HEK293 (cell line): Measurements from ENCODE around the gene CYP4V2.

Experiments used
- CTCF ChIP-seq: fragments of 450-650 bp; formaldehyde crosslinking; IDR thresholded peaks from 2 replicates; pipeline ENCODE4 v1.5.1; 2016; ENCODE audit warnings: missing biosample characterization, missing genetic modification characterization
- GLIS2 ChIP-seq: fragments of 450-650 bp; formaldehyde crosslinking; IDR thresholded peaks from 2 replicates; pipeline ENCODE4 v1.5.1; 2016; ENCODE audit warnings: missing biosample characterization, missing genetic modification characterization
- PRDM1 ChIP-seq: fragments of 450-650 bp; formaldehyde crosslinking; IDR thresholded peaks from 2 replicates; pipeline ENCODE4; 2016; ENCODE audit warnings: missing biosample characterization, missing genetic modification characterization
- PRDM6 ChIP-seq: fragments of 450-650 bp; formaldehyde crosslinking; IDR thresholded peaks from 2 replicates; pipeline ENCODE4 v1.5.1; 2017; ENCODE audit warnings: missing biosample characterization, missing genetic modification characterization
- REST ChIP-seq: fragments of 450-650 bp; formaldehyde crosslinking; IDR thresholded peaks from 2 replicates; pipeline ENCODE4 v1.5.1; 2016; ENCODE audit warnings: missing biosample characterization, missing genetic modification characterization
- ZFP41 ChIP-seq: fragments of 450-650 bp; formaldehyde crosslinking; IDR thresholded peaks from 2 replicates; pipeline ENCODE4 v1.5.1; 2016; ENCODE audit warnings: missing biosample characterization, missing genetic modification characterization, borderline replicate concordance
- ZNF114 ChIP-seq: fragments of 450-650 bp; formaldehyde crosslinking; IDR thresholded peaks from 2 replicates; pipeline ENCODE4 v1.5.0; 2017; ENCODE audit warnings: missing biosample characterization, missing genetic modification characterization
- ZNF221 ChIP-seq: fragments of 450-650 bp; formaldehyde crosslinking; IDR thresholded peaks from 2 replicates; pipeline ENCODE4 v1.5.1; 2017; ENCODE audit warnings: missing biosample characterization, missing genetic modification characterization, borderline replicate concordance
- ZNF26 ChIP-seq: fragments of 450-650 bp; formaldehyde crosslinking; IDR thresholded peaks from 2 replicates; pipeline ENCODE4 v1.5.1; 2016; ENCODE audit warnings: missing biosample characterization, missing genetic modification characterization
- ZNF274 ChIP-seq, 2 experiments: fragments of 200-500 bp in 1 of 2; fragments of 450-650 bp in 1 of 2; sonication (Bioruptor generic) in 1 of 2; formaldehyde crosslinking in 1 of 2; IDR thresholded peaks; 2 replicates each; pipeline versions ENCODE4 v1.5.1 to v1.6.1; 2014 to 2016; ENCODE audit warnings: borderline replicate concordance in 1 of 2, inconsistent platforms in 1 of 2, low read length in 1 of 2, missing biosample characterization in 1 of 2, missing genetic modification characterization in 1 of 2
- ZNF391 ChIP-seq: fragments of 450-650 bp; formaldehyde crosslinking; IDR thresholded peaks from 2 replicates; pipeline ENCODE4 v1.5.1; 2016; ENCODE audit warnings: low read depth, missing biosample characterization, missing genetic modification characterization, borderline replicate concordance
- ZNF398 ChIP-seq: fragments of 450-650 bp; formaldehyde crosslinking; IDR thresholded peaks from 2 replicates; pipeline ENCODE4 v1.5.1; 2017; ENCODE audit warnings: missing biosample characterization, missing genetic modification characterization
- ZNF488 ChIP-seq: fragments of 450-650 bp; formaldehyde crosslinking; IDR thresholded peaks from 2 replicates; pipeline ENCODE4 v1.5.1; 2016; ENCODE audit warnings: missing biosample characterization, missing genetic modification characterization
- ZNF514 ChIP-seq: fragments of 450-650 bp; formaldehyde crosslinking; IDR thresholded peaks from 2 replicates; pipeline ENCODE4 v1.5.1; 2016; ENCODE audit warnings: missing biosample characterization, missing genetic modification characterization
- ZNF518A ChIP-seq: fragments of 450-650 bp; formaldehyde crosslinking; conservative IDR thresholded peaks from 2 replicates; pipeline ENCODE4 v1.5.1; 2016; ENCODE audit warnings: low read depth, missing biosample characterization, missing genetic modification characterization
- ZNF529 ChIP-seq: fragments of 450-650 bp; formaldehyde crosslinking; IDR thresholded peaks from 2 replicates; pipeline ENCODE4 v1.5.1; 2017; ENCODE audit warnings: missing genetic modification characterization, missing biosample characterization; ENCODE audit not compliant: insufficient replicate concordance
- ZNF548 ChIP-seq: fragments of 450-650 bp; formaldehyde crosslinking; IDR thresholded peaks from 2 replicates; pipeline ENCODE4 v1.5.1; 2016; ENCODE audit warnings: missing biosample characterization, missing genetic modification characterization
- ZNF624 ChIP-seq: fragments of 450-650 bp; formaldehyde crosslinking; IDR thresholded peaks from 2 replicates; pipeline ENCODE4 v1.5.1; 2017; ENCODE audit warnings: missing biosample characterization, missing genetic modification characterization
- ZNF654 ChIP-seq: fragments of 450-650 bp; formaldehyde crosslinking; IDR thresholded peaks from 2 replicates; pipeline ENCODE4 v1.5.1; 2016; ENCODE audit warnings: low read depth, missing biosample characterization, missing genetic modification characterization
- ZNF664 ChIP-seq: fragments of 450-650 bp; formaldehyde crosslinking; IDR thresholded peaks from 2 replicates; pipeline ENCODE4 v1.5.1; 2016; ENCODE audit warnings: missing biosample characterization, missing genetic modification characterization
- ZNF843 ChIP-seq: fragments of 450-650 bp; formaldehyde crosslinking; IDR thresholded peaks from 2 replicates; pipeline ENCODE4 v1.5.1; 2016; ENCODE audit warnings: missing biosample characterization, missing genetic modification characterization

Gene CYP4V2

GRCh38 chr4:186191200-186192065 is at the start of gene CYP4V2 (continued):
- TF ChIP-seq ZNF274 (IDR thresholded peaks at IDR 0.05; ENCODE audit: low read length) (no peak), ZNF274 (tag by site-specific recombination; IDR thresholded peaks at IDR 0.05; ENCODE audit: borderline replicate concordance) (no peak), ZNF114 (tag by site-specific recombination) (no peak), ZNF843 (tag by site-specific recombination) (0 out of 2 replicates have a peak, but pooled peaks have one; percentile 39), ZNF624 (no peak), ZNF398 (tag by site-specific recombination) (no peak), ZNF529 (tag by site-specific recombination) (no peak), PRDM1 (tag by site-specific recombination) (no peak), ZNF488 (tag by site-specific recombination) (no peak), ZNF548 (tag by site-specific recombination) (no peak), REST (tag by site-specific recombination) (no peak), ZNF514 (tag by site-specific recombination) (no peak), ZNF654 (tag by site-specific recombination) (no peak), ZNF221 (tag by site-specific recombination) (no peak), ZNF664 (tag by site-specific recombination) (no peak), ZNF391 (tag by site-specific recombination) (no peak), GLIS2 (tag by site-specific recombination) (peak; percentile 85), ZFP41 (tag by site-specific recombination) (no peak), ZNF26 (tag by site-specific recombination) (no peak), PRDM6 (tag by site-specific recombination) (no peak), CTCF (tag by site-specific recombination) (no peak), ZNF518A (tag by site-specific recombination) (peak; percentile 61)
